ENCODE data around the gene GUCA1C. TPM values are rescaled to one million over a fixed set of nuclear protein-coding genes. Genes with fewer than 3 reads are reported as not detected.

The GUCA1C gene
- total RNA-seq, 1 experiment from 2014 or later, result not detected

DNA sequence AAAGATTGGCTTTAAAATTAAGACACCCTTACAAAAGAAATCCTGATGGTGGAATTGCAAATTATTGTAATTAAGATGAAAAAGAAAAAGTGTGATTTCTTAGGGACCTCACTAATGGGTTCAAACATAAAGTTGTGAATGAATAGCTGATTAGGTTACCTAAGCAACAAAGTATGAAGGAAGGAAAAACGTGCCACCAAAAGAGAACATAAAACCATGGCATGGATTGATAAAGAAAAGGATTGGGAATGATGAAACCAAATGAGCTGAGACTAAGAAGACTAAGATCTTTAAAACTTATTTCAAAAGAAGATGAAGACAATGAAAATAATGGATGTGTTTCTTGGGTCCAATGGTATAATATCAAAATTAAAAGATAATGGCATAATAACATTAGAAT, 32.2 kb upstream of the GUCA1C start:
- Histone ChIP-seq H3K9ac (ENCODE audit: low read length) (no peak overlapping the region), H3K4me2 (ENCODE audit: low read length) (no peak overlapping the region), H3K9me3 (ENCODE audit: low read length) (no peaks in the 10 kb centered on the region), H3K4me1 (ENCODE audit: insufficient read depth, low read length) (no peaks in the 10 kb centered on the region), H4K20me1 (ENCODE audit: low read length) (no peaks in the 10 kb centered on the region), H3K9me2 (replicated peaks; ENCODE audit: low read length) (no peaks in the 10 kb centered on the region), H3K79me2 (ENCODE audit: low read length) (no peaks in the 10 kb centered on the region), H3K4me3 (ENCODE audit: low read length) (no peak overlapping the region), H3F3A (ENCODE audit: low read length, unreplicated experiment) (no peaks in the 10 kb centered on the region), H2AFZ (ENCODE audit: low read length) (no peak overlapping the region), H3K36me3 (ENCODE audit: low read depth, low read length) (no peaks in the 10 kb centered on the region), H3K27ac (ENCODE audit: low read length) (no peak overlapping the region), H3K27me3 (ENCODE audit: low read length) (peaks cover 31% of the 10 kb centered on the region)
- ChIA-PET CTCF (interaction anchor here (0.6 kb wide), 1 partner anchor 238 kb away, joined by 3 read pairs; no protein-coding TSS in a partner anchor), POLR2A (ENCODE audit: unreplicated experiment) (no interaction called here)
- intact Hi-C loops (cut with micrococcal nuclease), result no loop called here
- no peak for DNase-seq
- no TSS peak for BruUV-seq (replicated peaks)
- TF ChIP-seq CTCF (conservative IDR thresholded peaks at IDR 0.05; ENCODE audit: low read depth, low read length), result no peak
- no peak for TF ChIP-seq EZH2 (IDR thresholded peaks at IDR 0.05; ENCODE audit: low read length, unreplicated experiment)
- TF ChIP-seq EZH2phosphoT487 (IDR thresholded peaks at IDR 0.05; ENCODE audit: borderline replicate concordance, low read length), result no peak
- no peak for ATAC-seq

- CTCF ChIA-PET, result no interaction called here
- Histone ChIP-seq H3K4me2 (ENCODE audit: low read length) (no peak overlapping the region), H3K36me3 (ENCODE audit: low read depth, low read length) (no peaks in the 10 kb centered on the region), H3K4me3 (ENCODE audit: low read length) (no peak overlapping the region), H4K20me1 (ENCODE audit: low read length) (no peaks in the 10 kb centered on the region), H3K27me3 (ENCODE audit: low read length) (peaks cover 26% of the 10 kb centered on the region), H3K9me2 (replicated peaks; ENCODE audit: low read length) (no peaks in the 10 kb centered on the region), H3F3A (ENCODE audit: low read length, unreplicated experiment) (no peaks in the 10 kb centered on the region), H3K9ac (ENCODE audit: low read length) (no peak overlapping the region), H2AFZ (ENCODE audit: low read length) (no peak overlapping the region), H3K9me3 (ENCODE audit: low read length) (no peaks in the 10 kb centered on the region), H3K4me1 (ENCODE audit: insufficient read depth, low read length) (no peaks in the 10 kb centered on the region), H3K79me2 (ENCODE audit: low read length) (no peaks in the 10 kb centered on the region), H3K27ac (ENCODE audit: low read length) (no peak overlapping the region)
- ATAC-seq, result peak; percentile 29; the same call in 1 of the 2 replicates
- peak; percentile 48 for DNase-seq
- POLR2A ChIA-PET (ENCODE audit: unreplicated experiment), result no interaction called here
- intact Hi-C loops (cut with micrococcal nuclease), result no loop called here
- no peak for TF ChIP-seq CTCF (conservative IDR thresholded peaks at IDR 0.05; ENCODE audit: low read depth, low read length)
- no peak for TF ChIP-seq EZH2 (IDR thresholded peaks at IDR 0.05; ENCODE audit: low read length, unreplicated experiment)
- no peak for TF ChIP-seq EZH2phosphoT487 (IDR thresholded peaks at IDR 0.05; ENCODE audit: borderline replicate concordance, low read length)
- no TSS peak for BruUV-seq (replicated peaks)
Measured at GRCh38 chr3:108983051-108983450, 29.4 kb upstream of the GUCA1C start.

GRCh38 chr3:108976058-108976457, 22.4 kb upstream of the GUCA1C start:
- intact Hi-C loops (cut with micrococcal nuclease), result no loop called here
- no TSS peak for BruUV-seq (replicated peaks)
- CTCF ChIA-PET, result no interaction called here

More at GRCh38 chr3:108976058-108976457, 22.4 kb upstream of the GUCA1C start:
- H3K79me2 ChIP-seq (ENCODE audit: low read length), result no peaks in the 10 kb centered on the region
- no peaks in the 10 kb centered on the region for H3K9me2 ChIP-seq (replicated peaks; ENCODE audit: low read length)
- H3K36me3 ChIP-seq (ENCODE audit: low read depth, low read length), result no peaks in the 10 kb centered on the region
- peaks cover 3% of the 10 kb centered on the region; the same call in 1 of the 2 replicates for H3K27me3 ChIP-seq (ENCODE audit: low read length)
- H3K4me2 ChIP-seq (ENCODE audit: low read length), result no peak overlapping the region
- H3K27ac ChIP-seq (ENCODE audit: low read length), result no peak overlapping the region
- TF ChIP-seq CTCF (conservative IDR thresholded peaks at IDR 0.05; ENCODE audit: low read depth, low read length), result no peak
- no peak for TF ChIP-seq EZH2phosphoT487 (IDR thresholded peaks at IDR 0.05; ENCODE audit: borderline replicate concordance, low read length)
- TF ChIP-seq EZH2 (IDR thresholded peaks at IDR 0.05; ENCODE audit: low read length, unreplicated experiment), result no peak
- DNase-seq (no peak), ATAC-seq (no peak)
- no peak overlapping the region for H3K9ac ChIP-seq (ENCODE audit: low read length)
- H2AFZ ChIP-seq (ENCODE audit: low read length), result no peak overlapping the region
- POLR2A ChIA-PET (ENCODE audit: unreplicated experiment), result no interaction called here
- H3K4me3 ChIP-seq (ENCODE audit: low read length), result no peak overlapping the region
- no peaks in the 10 kb centered on the region for H3K4me1 ChIP-seq (ENCODE audit: insufficient read depth, low read length)
- no peaks in the 10 kb centered on the region for H4K20me1 ChIP-seq (ENCODE audit: low read length)
- H3F3A ChIP-seq (ENCODE audit: low read length, unreplicated experiment), result no peaks in the 10 kb centered on the region
- no peaks in the 10 kb centered on the region for H3K9me3 ChIP-seq (ENCODE audit: low read length)

All from PC-3 (cell line).